HG02642 (cell line): ENCODE data around the gene STX3.
"Not testable (repeated sequence)": the region's sequence is repeated elsewhere in the genome, so short reads cannot be mapped to it uniquely, and the experiment has no call there.

Experiments
- ATAC-seq: cut with Tn5 transposase; IDR thresholded peaks from one replicate; pipeline ENCODE4 v1.9.1; 2021; ENCODE audit warnings: mild to moderate bottlenecking; ENCODE audit not compliant: unreplicated experiment, poor library complexity

The STX3 gene

GRCh38 chr11:59785818-59786217, 30.6 kb downstream of the STX3 start:
- ATAC-seq = no peak

DNA sequence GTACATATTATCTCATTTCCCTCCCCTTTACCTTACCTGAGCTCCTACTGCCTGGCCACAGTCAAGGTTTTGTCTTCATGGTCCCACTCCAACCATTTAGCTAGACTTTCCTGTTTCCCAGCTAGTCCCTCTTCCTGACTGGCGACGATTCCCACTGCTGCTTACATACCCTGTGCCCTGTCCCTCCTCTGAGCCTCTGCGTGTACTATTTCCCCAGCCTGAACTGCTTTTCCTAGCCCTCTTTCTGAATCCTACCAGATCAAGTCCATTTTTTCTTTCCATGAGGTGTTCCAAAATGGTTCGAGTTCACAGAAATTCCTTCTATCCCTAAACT, 32.0 kb downstream of the STX3 start:
- no peak for ATAC-seq

- ATAC-seq = no peak
Measured at GRCh38 chr11:59787816-59788215, 32.6 kb downstream of the STX3 start.

DNA sequence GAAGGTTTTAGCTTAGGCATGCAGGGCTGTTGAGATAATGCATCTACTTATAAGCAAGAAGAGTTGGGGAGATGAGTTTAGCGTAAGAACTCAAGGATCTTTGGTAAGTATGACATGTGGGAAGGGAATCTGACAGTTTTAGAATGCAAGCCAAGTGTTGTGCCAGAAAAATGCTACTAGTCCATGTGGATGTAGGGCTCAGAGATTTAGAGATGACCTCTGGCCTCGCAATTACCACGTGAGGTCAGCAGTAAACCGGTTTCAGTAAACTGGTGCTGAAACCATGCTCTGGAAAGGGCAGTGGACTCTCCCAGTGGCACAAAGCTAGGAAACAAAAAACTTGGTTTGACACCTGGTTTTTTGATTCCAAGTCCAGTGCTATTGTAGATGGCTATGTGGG, 36.5 kb downstream of the STX3 start:
- ATAC-seq = no peak

DNA sequence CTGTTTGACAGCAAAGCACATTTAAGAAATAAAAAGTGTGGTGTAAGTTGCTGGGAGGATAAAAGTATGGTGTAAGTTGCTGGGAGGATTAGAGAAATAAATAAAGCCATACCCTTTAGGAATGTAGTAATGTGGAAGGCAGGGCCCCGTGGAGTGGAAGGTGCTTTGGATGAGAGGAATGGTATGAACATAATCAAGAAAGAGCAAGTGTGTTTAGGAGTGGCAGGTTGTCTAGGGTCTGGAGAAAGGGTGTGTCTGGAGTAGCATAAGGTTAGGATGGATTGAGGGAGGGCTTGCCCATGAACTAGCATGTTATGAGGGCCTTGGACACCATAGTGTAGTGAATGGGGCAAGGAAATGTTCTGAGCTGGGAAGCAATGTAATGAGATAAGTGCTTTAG, 37.3 kb downstream of the STX3 start:
- ATAC-seq = no peak

DNA sequence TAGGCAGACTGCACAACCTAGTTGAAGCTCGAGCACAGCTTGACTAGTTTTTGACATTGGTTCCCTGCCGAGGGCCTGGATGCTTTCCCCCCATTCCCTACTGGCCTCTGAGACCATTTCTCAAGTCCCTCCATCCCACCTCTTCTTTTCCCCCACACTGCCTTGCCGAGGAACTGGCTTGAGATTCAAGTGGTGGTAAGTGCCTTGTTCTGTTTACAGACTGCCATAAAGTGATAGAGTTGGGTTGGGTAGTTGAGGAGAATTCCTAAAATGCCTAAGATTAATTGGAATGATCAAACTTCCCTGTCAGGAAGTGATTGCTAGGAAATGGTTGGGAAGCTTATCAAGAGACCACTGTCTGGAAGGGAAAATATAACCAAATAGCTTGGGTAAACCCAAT, 39.2 kb downstream of the STX3 start:
- no peak for ATAC-seq

GRCh38 chr11:59800390-59801025, 45.3 kb downstream of the STX3 start:
- ATAC-seq = no peak

GRCh38 chr11:59801160-59801706, 46.1 kb downstream of the STX3 start:
- no peak for ATAC-seq

- ATAC-seq = no peak
Measured at GRCh38 chr11:59801981-59802638, 46.9 kb downstream of the STX3 start.

DNA sequence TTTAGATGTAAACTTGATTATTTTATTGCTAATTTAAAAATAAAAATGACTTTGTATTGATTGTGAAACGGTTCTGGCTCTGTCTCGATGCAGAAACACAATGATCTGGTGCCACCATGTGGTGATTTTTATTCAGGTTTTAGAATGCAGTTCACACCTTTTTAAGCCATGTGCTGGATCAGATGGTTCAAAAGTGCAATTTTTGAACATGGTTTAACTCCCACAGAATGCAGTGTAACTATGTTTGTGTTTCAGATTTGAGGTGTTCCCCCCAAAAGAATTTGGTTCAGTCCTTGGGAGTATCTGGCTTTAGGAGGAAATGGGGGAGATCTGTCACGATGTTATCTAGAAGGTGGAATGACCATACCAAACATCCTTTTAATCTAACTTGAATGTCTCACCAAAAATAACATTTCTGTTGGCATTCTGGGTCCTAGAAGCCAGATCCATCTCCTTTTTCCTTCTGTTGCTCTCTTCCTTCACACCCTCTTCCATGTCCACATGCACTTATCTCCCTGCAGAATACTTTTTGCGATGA, 47.5 kb downstream of the STX3 start:
- no peak for ATAC-seq

DNA sequence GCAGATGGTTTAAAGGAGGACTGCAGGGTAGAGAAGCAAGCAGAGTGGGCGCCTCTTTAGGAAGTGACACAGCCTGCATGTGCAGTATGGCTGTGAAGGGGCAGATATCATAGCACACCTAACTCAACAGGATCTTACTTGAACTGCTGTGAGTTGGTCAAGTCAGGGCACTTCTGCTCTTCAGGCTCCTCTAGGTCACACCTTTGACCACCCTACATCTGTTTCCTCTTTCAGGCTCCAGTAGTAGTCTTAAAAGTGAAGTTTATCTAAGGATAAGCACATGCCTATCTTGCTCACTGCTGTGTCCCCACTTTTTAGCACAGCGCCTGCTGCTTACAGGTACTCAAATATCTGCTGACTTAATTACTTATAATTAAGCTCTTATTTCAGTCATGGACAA, 48.9 kb downstream of the STX3 start:
- ATAC-seq = no peak

DNA sequence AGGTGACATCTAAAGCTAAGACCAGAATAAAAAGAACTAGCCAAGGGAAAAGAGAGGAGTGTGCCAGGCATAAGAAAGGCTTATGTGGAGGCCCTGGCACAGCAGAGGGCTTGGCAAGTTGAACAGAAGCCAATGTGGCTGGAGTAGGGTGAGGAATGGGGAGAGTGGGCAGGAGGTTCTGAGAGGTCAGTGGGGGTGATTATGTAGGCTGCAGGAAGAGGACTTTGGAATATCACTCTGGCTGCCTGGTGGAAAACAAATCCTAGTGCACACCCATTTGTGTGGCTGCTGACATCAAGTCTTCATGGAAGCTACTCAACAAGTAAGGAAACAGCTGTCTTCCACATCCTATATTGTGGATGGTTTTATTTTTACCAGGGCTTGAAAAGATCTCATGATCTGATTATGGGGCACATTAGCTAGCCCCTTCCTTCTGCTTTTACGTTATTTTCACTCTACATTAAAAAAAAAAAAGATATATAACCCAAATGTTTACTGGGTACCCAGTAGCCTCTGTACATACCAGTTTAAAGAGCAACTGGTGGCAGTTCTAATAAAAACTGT, 52.0 kb downstream of the STX3 start:
- ATAC-seq = no peak

DNA sequence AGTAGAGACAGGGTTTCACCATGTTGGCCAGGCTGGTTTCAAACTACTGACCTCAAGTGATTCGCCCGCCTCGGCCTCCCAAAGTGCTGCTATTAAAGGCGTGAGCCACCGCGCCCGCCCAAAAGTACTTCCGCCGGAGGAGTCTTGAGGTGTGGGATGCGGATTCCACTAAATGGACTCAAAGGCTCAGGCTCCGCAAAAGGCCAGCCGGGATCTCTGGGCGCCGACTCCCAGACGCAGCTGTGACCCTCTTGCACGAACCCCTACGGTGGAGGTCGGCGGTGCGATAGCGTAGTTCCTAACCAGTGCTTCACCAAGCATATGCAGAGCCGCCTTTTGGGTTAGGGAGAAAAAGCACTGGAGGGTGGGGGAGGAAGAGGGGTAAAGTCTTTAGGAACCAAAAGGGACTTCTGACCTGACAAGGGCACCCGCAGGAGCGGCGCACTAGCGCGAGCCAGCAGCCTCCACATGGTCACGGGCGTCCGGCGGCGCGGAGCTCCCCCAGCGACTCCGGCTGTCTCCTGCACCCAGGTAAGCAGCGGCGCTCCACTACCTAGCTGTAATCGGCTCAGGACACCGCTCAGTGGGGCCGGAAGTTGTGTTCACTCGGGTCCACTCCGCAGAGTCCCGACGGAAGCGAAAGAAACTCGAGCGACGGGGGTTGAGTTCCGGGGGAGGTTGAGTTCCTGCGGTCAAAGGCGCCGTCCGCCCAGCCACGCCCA, 55.2 kb downstream of the STX3 start, which contains the start of gene MRPL16:
Gene MRPL16, minus strand, starts transcription at position 590 of the 722 bp plus-strand sequence. Its CDS starts 120 bp downstream, at position 470.
- peak; percentile 99 for ATAC-seq

DNA sequence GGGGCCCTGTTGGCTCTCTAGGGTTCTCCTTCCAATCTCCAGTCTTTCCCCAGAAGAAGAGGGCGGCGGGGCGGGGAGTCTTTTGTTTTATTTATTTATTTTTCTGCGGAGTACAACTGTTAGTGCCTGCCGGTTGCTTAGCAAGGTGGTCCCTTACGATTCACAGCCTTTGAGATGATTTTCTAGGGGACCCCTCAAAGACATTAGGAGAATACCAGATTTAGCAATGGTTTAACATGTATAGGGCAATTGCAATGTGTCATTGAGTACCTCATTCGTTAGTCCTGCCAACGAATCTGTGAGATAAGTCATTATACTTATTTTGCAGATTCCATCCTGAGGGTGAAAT, 55.7 kb downstream of the STX3 start:
- ATAC-seq = no peak

- no peak for ATAC-seq
Measured at GRCh38 chr11:59812220-59812619, 57.0 kb downstream of the STX3 start.

- no peak for ATAC-seq
Measured at GRCh38 chr11:59813364-59813763, 58.2 kb downstream of the STX3 start.

DNA sequence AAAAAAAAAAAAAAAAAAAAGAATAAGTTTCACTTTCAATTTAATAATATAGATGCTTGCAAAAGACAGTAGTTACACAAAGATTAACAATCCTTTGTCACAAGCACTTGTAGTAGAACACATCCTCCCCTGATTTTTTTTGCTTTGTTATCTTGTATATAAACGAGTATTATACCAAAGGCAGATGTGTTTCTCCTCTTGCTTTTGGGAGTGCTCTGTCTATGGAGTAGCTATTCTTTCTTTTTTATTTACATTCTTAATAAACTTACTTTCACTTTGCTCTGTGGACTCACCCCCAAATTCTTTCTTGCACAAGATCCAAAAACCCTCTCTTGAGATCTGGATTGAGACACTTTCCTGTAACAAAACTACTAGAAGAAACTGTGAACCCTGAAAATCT, 58.8 kb downstream of the STX3 start:
- no peak for ATAC-seq

DNA sequence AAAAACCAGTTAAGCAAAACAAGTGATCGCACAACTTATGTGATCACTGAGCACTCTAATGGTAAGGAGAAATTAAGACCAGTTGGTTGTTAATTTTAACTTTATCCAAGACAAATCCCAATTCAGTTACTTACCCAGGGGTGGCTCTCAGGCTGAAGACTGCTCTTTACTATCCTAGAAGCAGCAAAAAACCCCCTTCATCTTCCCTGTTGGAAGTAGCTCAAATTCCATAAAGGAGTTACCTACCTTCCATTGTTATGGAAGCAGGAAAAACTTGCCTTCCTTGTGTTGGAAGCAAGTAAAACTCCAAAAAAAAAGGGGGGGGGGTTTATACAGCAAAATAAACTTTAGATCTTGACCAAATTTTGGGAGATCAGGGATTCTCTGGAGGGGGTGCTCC, 60.6 kb downstream of the STX3 start:
- ATAC-seq = no peak

DNA sequence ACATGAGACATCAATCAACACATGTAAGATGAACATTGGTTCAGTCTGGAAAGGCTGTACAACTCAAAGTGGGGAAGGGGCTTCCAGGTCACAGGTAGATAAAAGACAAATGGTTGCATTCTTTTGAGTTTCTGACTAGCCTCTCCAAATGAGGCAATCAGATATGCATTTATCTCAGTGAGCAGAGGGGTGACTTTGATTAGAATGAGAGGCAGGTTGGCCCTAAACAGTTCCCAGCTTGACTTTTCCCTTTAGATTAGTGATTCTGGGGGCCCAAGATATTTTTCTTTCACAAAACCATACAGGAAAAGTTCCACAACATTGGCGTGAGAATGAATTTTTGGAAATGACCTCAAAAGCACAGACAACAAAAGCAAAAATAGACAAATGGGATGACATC, 61.3 kb downstream of the STX3 start:
- ATAC-seq = not testable (repeated sequence)

DNA sequence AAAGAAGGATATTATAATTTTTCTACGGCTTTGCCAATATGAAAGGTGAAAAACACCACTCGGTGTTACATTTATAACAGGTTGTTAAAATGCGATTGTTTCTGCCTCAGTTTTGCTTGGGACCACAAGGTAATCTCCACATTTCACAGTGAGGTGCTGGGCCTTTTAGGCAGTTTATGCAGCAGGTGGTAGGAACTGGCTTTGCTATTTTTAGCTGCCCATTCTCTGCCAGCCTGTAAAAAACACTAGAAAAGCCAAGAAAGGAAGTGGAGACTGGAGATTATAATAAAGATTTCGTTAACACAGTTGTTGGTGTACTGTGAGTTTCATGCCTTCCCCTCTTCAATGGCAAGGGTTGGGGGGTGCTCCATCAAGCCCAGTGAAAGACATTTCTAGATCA, 63.4 kb downstream of the STX3 start:
- ATAC-seq = no peak

- ATAC-seq = peak; percentile 91
Measured at GRCh38 chr11:59822989-59823566, 67.9 kb downstream of the STX3 start.
